ENCODE results near the gene LGALS9.

DNA sequence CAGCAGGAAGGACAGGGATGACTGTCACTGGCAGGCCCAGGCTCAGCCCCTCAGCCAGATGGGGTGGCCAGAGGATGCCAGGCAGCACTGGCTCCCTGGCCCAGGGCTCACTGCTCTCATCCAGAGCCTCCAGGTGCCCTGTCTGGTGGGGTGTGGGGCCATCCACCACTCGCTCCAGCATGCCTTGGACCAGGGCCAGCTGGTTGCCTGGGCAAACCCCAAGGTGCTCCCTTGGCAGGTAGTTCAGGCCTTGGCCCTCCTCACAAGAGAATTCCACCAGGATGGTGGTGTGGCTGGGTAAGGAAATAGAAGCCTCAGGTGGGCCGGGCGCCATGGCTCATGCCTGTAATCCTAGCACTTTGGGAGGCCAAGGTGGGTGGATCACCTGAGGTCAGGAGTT is 29.4 kb downstream of the LGALS9 start:
- TF ChIP-seq, protein P1, sequence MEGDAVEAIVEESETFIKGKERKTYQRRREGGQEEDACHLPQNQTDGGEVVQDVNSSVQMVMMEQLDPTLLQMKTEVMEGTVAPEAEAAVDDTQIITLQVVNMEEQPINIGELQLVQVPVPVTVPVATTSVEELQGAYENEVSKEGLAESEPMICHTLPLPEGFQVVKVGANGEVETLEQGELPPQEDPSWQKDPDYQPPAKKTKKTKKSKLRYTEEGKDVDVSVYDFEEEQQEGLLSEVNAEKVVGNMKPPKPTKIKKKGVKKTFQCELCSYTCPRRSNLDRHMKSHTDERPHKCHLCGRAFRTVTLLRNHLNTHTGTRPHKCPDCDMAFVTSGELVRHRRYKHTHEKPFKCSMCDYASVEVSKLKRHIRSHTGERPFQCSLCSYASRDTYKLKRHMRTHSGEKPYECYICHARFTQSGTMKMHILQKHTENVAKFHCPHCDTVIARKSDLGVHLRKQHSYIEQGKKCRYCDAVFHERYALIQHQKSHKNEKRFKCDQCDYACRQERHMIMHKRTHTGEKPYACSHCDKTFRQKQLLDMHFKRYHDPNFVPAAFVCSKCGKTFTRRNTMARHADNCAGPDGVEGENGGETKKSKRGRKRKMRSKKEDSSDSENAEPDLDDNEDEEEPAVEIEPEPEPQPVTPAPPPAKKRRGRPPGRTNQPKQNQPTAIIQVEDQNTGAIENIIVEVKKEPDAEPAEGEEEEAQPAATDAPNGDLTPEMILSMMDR (optimal IDR thresholded peaks at IDR 0.05 in 1 of 3, IDR thresholded peaks at IDR 0.05 in 1 of 3, conservative IDR thresholded peaks at IDR 0.05 in 1 of 3; ENCODE audit: extremely low read depth in 1 of 3, insufficient read depth in 2 of 3, low read length in 3 of 3) = no peak
- no peak for TF ChIP-seq EZH2 (IDR thresholded peaks at IDR 0.05; ENCODE audit: low read length)

Data from keratinocyte (primary cell).